ENCODE measurements around the gene FAM110D.

FAM110D gene

GRCh38 chr1:26125382-26125781 lies 33.5 kb upstream of the FAM110D start:
- no peak overlapping the region for H3K4me3 ChIP-seq (ENCODE audit: low read depth, low read length)
- no peak for DNase-seq (ENCODE audit: low read depth)
- no peak for TF ChIP-seq CTCF (IDR thresholded peaks at IDR 0.05; ENCODE audit: control insufficient read depth, extremely low read depth, insufficient read depth)

- no peak for TF ChIP-seq CTCF (IDR thresholded peaks at IDR 0.05; ENCODE audit: control insufficient read depth, extremely low read depth, insufficient read depth)
- DNase-seq (ENCODE audit: low read depth) = no peak
- no peak overlapping the region for H3K4me3 ChIP-seq (ENCODE audit: low read depth, low read length)
These were observed 32.9 kb upstream of the FAM110D start for GRCh38 chr1:26125946-26126320.

- no peak for TF ChIP-seq CTCF (IDR thresholded peaks at IDR 0.05; ENCODE audit: control insufficient read depth, extremely low read depth, insufficient read depth)
- no peak for DNase-seq (ENCODE audit: low read depth)
- H3K4me3 ChIP-seq (ENCODE audit: low read depth, low read length) = no peak overlapping the region
These were observed 32.4 kb upstream of the FAM110D start for GRCh38 chr1:26126321-26127084.

GRCh38 chr1:26127235-26128163 lies 31.4 kb upstream of the FAM110D start:
- TF ChIP-seq CTCF (IDR thresholded peaks at IDR 0.05; ENCODE audit: control insufficient read depth, extremely low read depth, insufficient read depth) = no peak
- no peak for DNase-seq (ENCODE audit: low read depth)
- H3K4me3 ChIP-seq (ENCODE audit: low read depth, low read length) = no peak overlapping the region

GRCh38 chr1:26129778-26130177 lies 29.1 kb upstream of the FAM110D start:
- H3K4me3 ChIP-seq (ENCODE audit: low read depth, low read length) = no peak overlapping the region
- no peak for DNase-seq (ENCODE audit: low read depth)
- no peak for TF ChIP-seq CTCF (IDR thresholded peaks at IDR 0.05; ENCODE audit: control insufficient read depth, extremely low read depth, insufficient read depth)

GRCh38 chr1:26130695-26131094 lies 28.2 kb upstream of the FAM110D start:
- DNase-seq (ENCODE audit: low read depth) = no peak
- no peak for TF ChIP-seq CTCF (IDR thresholded peaks at IDR 0.05; ENCODE audit: control insufficient read depth, extremely low read depth, insufficient read depth)
- no peak overlapping the region for H3K4me3 ChIP-seq (ENCODE audit: low read depth, low read length)

All from LNCaP clone FGC (cell line).